Right renal pelvis (tissue), 4 donors: ENCODE measurements around the gene PSTK. TPM values are rescaled to one million over a fixed set of nuclear protein-coding genes. Genes with fewer than 3 reads are reported as not detected.

Source experiments
- DNase-seq, 4 donors: peaks; one replicate each; pipeline ENCODE4 v3.0.0-alpha.2; 2013; ENCODE audit warnings: low read depth in 4 of 4, low spot score in 3 of 4, missing footprints in 1 of 4
- polyA plus RNA-seq, 4 donors: library from polyadenylated mRNA; unstranded; fragments of 120-200 nt; gene quantifications; one replicate each; pipeline ENCODE4 v1.2.1, GENCODE V29; 2013; ENCODE audit not compliant: insufficient read length in 4 of 4

The PSTK gene
- 10 to 100 TPM in 1 of 4 donors, 1 to 10 TPM in 3; 8.0 to 10.4 (median 8.3) TPM for polyA plus RNA-seq

GRCh38 chr10:122980209-122981065 lies at the start of gene PSTK:
Gene PSTK (plus strand): TSS chr10:122980401. CDS start chr10:122980480, 79 bp downstream.
- DNase-seq, result peak; percentile 87 to 96 (median 88)

DNA sequence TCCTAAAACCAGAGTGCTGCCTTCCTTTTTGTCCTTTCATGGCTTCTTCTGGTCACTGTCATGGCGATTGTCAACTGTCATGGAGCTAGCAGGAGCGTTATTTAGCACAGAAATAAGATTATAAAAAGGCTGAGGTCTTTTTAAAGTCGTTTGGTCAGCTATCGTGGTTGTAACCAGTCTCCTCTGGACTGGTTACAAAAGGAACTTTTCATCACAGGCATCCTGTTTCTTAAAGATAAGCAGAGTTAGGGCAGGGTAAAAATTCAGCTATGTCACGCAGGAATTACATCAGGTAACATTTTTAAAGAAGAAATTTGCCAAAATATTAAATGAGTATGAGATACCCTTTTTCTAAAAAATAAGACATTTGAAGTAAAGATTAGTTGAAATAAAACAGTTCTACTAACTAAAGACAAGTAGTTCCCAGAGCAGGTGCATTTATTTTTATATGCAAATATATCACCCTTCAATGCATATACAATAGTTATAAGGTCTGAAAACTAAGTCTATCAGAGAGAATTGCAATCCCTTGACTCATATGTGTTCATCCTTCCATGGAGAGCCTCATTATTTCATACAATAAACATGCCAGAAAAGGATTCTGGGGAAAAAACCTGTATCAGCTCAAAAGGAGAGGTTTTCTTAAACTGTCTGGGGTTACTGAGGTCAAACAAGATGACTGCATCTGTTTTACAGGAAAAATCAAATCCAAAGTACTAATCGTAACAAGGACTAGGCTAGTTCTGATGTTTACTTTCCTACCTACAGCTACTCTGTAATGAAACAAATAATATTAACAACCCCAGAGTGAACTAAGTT lies 48.9 kb upstream of the PSTK start:
- no peak for DNase-seq

GRCh38 chr10:122939133-122939855 lies 40.9 kb upstream of the PSTK start:
- no peak for DNase-seq

- DNase-seq, result no peak
These were observed 40.2 kb upstream of the PSTK start for GRCh38 chr10:122939856-122940543.

- DNase-seq, result no peak
These were observed 30.9 kb upstream of the PSTK start for GRCh38 chr10:122949296-122949695.

DNA sequence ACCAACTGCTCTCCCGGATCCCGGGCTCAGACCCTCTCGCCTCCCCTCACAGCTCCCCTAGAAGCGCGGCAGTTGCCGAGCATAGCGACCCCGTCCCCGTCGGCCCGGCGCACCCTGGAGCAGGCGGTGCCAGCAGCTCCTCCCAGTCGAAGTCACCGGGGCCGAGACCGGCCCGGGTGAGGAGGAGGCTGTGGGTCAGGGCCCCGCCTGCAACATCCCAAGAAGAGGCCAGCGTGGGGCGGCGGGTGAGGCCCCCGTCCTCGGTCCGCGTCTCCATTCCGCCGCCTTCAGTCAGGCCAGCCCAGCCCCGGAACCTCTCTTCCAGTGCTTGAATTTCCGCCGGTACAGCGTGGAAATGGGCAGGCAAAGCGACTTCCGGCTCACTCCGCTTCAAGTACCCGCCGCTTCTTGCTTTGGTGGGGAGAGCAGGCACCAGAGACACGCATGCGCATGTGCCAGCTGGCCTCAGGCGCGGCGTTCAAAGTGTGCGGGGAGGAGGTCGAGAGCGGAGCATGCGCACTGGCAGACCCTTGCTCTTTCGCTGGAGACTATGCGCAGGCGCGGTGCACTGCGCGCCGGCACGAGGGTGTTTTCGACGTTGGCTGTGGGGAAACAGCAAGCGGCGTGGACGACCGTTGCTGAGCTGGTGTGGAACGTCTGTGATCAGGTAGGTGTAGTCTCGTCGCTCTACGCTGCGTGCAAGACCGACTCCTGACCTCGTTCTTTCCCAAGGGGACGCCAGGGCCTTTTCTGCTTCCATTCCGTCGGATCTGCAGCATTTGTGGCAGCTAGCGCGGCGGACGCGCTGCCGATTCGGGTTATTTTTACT lies 26.1 kb upstream of the PSTK start, which contains the start of gene C10orf88:
TSS of gene C10orf88 (minus strand) at position 326 of the 829 bp plus-strand sequence. CDS start at position 277, 49 bp downstream.
- DNase-seq, result peak; percentile 94 to 97 (median 96)

- DNase-seq, result no peak
These were observed 25.5 kb upstream of the PSTK start for GRCh38 chr10:122954731-122955050.

DNA sequence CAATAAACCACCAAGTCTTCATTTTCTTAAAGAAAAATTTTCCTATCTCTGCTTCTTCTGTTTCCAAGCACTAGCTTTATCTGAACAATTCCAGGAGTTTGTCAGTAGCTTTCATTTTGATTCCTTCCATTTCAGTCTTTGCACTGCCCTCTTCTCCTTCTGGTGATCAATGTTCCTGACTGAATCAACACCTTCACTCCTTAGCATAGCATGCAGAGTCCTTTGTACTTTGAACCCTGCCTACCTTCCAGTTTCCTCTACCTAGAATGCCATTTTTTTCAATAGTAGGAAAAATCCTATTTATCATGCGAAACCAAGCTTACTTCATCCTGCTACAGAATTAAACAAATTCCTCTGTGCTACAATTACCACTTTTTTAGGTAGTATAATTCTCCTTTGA lies 24.3 kb upstream of the PSTK start:
- no peak for DNase-seq

DNA sequence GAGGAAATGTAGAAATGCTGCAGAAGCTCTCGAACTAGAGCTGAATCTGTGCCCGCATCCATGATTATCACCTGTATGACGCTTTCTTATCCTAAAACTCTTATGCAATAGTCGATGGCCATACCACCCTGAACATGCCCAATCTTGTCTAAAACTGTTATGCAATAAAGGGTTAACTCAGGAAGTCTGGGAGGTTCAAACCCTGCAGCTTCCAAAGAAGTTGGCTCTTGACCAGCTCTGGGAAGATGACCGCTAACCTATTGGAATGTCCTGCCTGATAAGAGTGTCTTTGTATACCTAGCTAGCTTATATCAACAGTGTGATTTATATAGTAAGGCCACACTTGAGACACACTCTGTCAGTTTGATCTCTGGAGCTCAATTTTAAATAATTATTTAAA lies 22.7 kb upstream of the PSTK start:
- no peak for DNase-seq

GRCh38 chr10:122962405-122962804 lies 17.8 kb upstream of the PSTK start:
- no peak for DNase-seq

GRCh38 chr10:122966879-122967278 lies 13.3 kb upstream of the PSTK start:
- DNase-seq, result no peak

DNA sequence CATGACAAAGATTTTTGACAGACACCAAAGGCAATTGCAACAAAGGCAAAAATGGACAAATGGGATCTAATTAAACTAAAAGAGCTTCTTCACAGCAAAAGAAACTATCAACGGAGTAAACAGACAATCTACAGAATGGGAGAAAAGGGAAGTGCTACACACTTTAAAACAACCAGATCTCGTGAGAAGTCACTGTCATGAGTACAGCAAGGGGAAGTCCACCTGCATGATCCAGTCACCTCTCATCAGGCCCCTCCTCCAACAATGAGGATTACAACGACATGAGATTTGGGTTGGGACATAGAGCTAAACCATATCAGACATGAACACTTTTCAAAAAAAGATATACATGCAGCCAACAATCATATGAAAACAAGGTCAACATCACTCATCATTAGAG lies 11.5 kb upstream of the PSTK start:
- DNase-seq, result no peak

GRCh38 chr10:122974023-122974422 lies 6.2 kb upstream of the PSTK start:
- DNase-seq, result no peak

DNA sequence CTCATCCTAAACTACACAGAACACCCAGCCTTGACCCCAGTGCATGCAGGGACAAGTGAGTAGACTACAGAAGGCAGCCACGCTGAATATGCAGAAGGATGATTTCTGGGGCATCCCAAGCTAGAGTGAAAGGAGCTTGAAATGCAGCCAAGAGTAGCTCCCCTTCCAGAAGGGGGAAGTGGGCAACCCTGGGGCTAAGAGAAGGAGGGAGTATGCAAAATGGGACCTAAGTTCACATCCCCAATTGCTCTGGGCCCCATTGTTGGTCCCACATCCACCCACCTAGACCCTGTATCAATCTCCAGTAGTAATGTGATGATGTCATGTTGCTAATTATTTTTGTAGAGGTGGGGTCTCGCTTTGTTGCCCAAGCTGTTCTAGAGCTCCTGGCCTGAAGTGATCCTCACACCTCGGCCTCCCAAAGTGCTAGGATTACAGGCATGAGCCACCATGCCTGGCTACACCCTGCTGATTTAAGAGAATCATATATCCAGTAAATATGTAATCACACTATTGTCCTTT lies 5.6 kb upstream of the PSTK start:
- no peak for DNase-seq

DNA sequence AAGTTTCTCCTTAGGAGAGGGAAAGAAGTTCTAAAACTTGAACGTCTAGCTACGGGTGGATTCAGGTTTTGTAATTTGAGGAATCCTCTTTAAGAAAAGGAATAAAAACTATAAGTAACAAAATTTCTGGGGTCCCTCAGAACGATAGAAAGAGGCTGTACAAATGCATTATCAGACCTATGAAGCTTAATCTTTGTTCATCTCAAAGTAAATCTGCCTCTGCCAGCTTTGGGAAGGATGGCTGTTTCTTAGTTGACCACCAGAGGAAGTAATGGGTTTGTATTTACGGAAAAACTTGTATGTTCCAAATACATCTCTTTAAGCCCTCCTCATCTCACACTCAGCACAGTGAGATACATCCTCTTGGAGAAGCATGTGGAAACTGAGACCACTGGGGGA lies 864 bp downstream of the PSTK start:
- no peak for DNase-seq

DNA sequence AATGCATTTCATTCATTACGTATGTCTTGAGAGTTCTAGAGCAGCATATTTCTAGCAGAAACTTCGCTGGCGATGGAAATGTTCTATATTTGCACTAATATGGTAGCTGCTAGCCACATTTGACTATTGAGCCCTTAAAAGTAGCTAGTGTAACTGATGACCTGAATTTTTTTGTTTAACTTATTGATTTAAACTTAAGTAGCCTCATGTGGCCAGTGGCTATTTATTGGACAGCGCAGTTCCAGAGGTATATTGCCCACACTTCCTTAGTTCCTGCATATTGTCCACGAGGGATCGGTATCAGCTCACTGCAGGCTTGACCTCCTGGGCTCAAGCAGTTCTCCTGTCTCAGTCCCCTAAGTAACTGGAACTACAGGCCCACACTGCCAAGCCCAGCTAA lies 3.7 kb downstream of the PSTK start:
- no peak for DNase-seq

DNA sequence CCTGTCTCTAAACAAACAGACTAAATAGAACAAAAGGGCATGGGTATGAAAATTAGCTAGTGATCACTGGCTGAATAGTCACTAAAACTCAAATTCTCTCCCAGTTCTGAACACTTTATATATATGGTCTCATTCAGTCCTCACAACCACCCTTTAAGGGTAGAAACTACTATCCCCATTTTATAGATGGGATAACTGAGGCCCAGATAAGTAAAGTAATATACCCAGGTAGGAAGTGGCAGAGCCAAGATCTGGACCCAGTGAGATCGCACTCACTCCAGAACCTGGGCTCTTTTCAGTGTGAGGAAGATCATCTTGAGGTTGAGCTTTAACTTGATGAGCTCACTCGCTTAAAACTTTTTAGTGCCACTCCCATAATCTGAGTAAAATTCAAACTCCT lies 4.5 kb downstream of the PSTK start:
- no peak for DNase-seq

GRCh38 chr10:122986335-122986734 lies 6.1 kb downstream of the PSTK start:
- no peak for DNase-seq

GRCh38 chr10:122988501-122988900 lies 8.3 kb downstream of the PSTK start:
- no peak for DNase-seq
